Activated B cell treated with CpG ODN at 0.5 μM for 24 hours (primary cell): Measurements from ENCODE around the gene FLYWCH1. TPM values are rescaled to one million over a fixed set of nuclear protein-coding genes. Genes with fewer than 3 reads are reported as not detected.
A peak's percentile ranks its signal among the peaks of the same experiment; 100 is the strongest.

Source experiments
- ATAC-seq: fragments of 200-7000 bp; cut with Tn5 transposase; one replicate; pipeline ENCODE4 v1.10.0; 2021; ENCODE audit warnings: low read depth, mild to moderate bottlenecking, moderate library complexity
- CTCF ChIA-PET: fragments of 350-600 bp; sonication (Branson Sonifier 250); formaldehyde crosslinking; loops from one replicate; lab custom pipeline; 2021; ENCODE audit warnings: antibody characterized with exemption; lab: Charles Lee
- POLR2A ChIA-PET: fragments of 350-600 bp; sonication (Branson Sonifier 250); formaldehyde crosslinking; loops from one replicate; lab custom pipeline; 2021; ENCODE audit warnings: antibody characterized with exemption; lab: Charles Lee
- DNase-seq: peaks from one replicate; pipeline ENCODE4 v3.0.0; 2022
- H3K27ac Mint-ChIP-seq: one replicate; pipeline ENCODE4 v1.8.0; 2020; ENCODE audit warnings: mixed read lengths
- H3K27me3 Mint-ChIP-seq: one replicate; pipeline ENCODE4 v1.8.0; 2021; ENCODE audit warnings: mixed read lengths
- H3K36me3 Mint-ChIP-seq: one replicate; pipeline ENCODE4 v1.8.0; 2021; ENCODE audit warnings: low read depth, mixed read lengths
- H3K4me1 Mint-ChIP-seq: one replicate; pipeline ENCODE4 v1.8.0; 2021; ENCODE audit warnings: mixed read lengths
- H3K4me3 Mint-ChIP-seq: one replicate; pipeline ENCODE4 v1.8.0; 2020; ENCODE audit warnings: mild to moderate bottlenecking, mixed read lengths
- H3K9me3 Mint-ChIP-seq: one replicate; pipeline ENCODE4 v1.8.0; 2020; ENCODE audit warnings: mixed read lengths
- CTCF ChIP-seq: fragments of 200-600 bp; IDR thresholded peaks from one replicate; pipeline ENCODE4 v1.8.0; 2022; ENCODE audit warnings: antibody characterized with exemption, mild to moderate bottlenecking
- intact Hi-C: fragments of 100-400 bp; cut with micrococcal nuclease; formaldehyde crosslinking; loops from one replicate; pipeline ENCODE4 v1.15.1; 2024
- total RNA-seq: library from RNA; stranded (reverse); gene quantifications from 2 replicates; pipeline ENCODE4 v1.2.3, GENCODE V29; 2022

Gene FLYWCH1
- total RNA-seq, 1 donor from 2014 or later: 59.9 TPM

GRCh38 chr16:2879854-2880508, 31.8 kb upstream of the FLYWCH1 start:
- Mint-ChIP-seq H3K4me3 (no peak overlapping the region), H3K36me3 (peaks cover 3% of the 10 kb centered on the region), H3K4me1 (peaks cover 12% of the 10 kb centered on the region), H3K27ac (no peak overlapping the region), H3K9me3 (no peaks in the 10 kb centered on the region), H3K27me3 (peaks cover 1% of the 10 kb centered on the region)
- ChIA-PET POLR2A (interaction anchor here (1.1 kb wide), 1 partner anchor 12 kb away, joined by 5 read pairs; no protein-coding TSS in a partner anchor), CTCF (interaction anchor here (0.8 to 1.6 kb wide), 2 partner anchors 16 to 40 kb away, joined by 3 to 4 read pairs; no protein-coding TSS in a partner anchor)
- intact Hi-C loops: no loop called here
- TF ChIP-seq CTCF: no peak
- ATAC-seq (no peak), DNase-seq (no peak)

- DNase-seq (no peak), ATAC-seq (no peak)
Measured at GRCh38 chr16:2881783-2882649, 29.7 kb upstream of the FLYWCH1 start.

GRCh38 chr16:2882650-2883457, 28.9 kb upstream of the FLYWCH1 start, which contains the start of gene FLYWCH2:
FLYWCH2 (plus strand) TSS chr16:2883215; CDS start chr16:2896450, 13,235 bp downstream.
- peak; percentile 100 for DNase-seq
- Mint-ChIP-seq H3K9me3 (no peaks in the 10 kb centered on the region), H3K27ac (peak within 1 kb of the TSS; percentile 98), H3K27me3 (peaks cover under 1% of the 10 kb centered on the region), H3K4me1 (peaks cover 18% of the 10 kb centered on the region), H3K4me3 (peak within 1 kb of the TSS; percentile 92), H3K36me3 (peaks cover 3% of the 10 kb centered on the region)
- POLR2A ChIA-PET: interaction anchor here (0.6 to 2.5 kb wide), 26 partner anchors 9 to 1176 kb away, joined by 3 to 27 read pairs (median 4); partner anchors contain the start of genes FLYWCH1, KCTD5, RPS2 and TNFRSF12A
- no peak for TF ChIP-seq CTCF
- CTCF ChIA-PET: interaction anchor here (0.6 to 2.3 kb wide), 9 partner anchors 8 to 121 kb away, joined by 3 to 12 read pairs (median 8); partner anchors contain the start of gene FLYWCH1
- peak; percentile 93 for ATAC-seq
- intact Hi-C loops: loop anchor here (1.0 to 2.0 kb wide), 5 partner anchors 8 to 106 kb away; partner anchors contain the start of gene ELOB

More at GRCh38 chr16:2881783-2882649, 29.7 kb upstream of the FLYWCH1 start:
- Mint-ChIP-seq H3K4me1 (peaks cover 18% of the 10 kb centered on the region), H3K27me3 (peaks cover 1% of the 10 kb centered on the region), H3K4me3 (peak overlapping the region; percentile 92), H3K36me3 (peaks cover 3% of the 10 kb centered on the region), H3K27ac (peak overlapping the region; percentile 98), H3K9me3 (no peaks in the 10 kb centered on the region)
- ChIA-PET CTCF (interaction anchor here (1.4 to 2.3 kb wide), 5 partner anchors 14 to 38 kb away, joined by 4 to 12 read pairs (median 11); no protein-coding TSS in a partner anchor), POLR2A (interaction anchor here (0.7 to 2.5 kb wide), 19 partner anchors 11 to 1175 kb away, joined by 3 to 27 read pairs (median 4); partner anchors contain the start of genes FLYWCH1, RPS2, TRAF7 and ZNF263)
- no peak for TF ChIP-seq CTCF
- intact Hi-C loops: loop anchor here (1.0 to 2.0 kb wide), 3 partner anchors 14 to 105 kb away; partner anchors contain the start of gene ELOB

GRCh38 chr16:2883458-2883908, 28.2 kb upstream of the FLYWCH1 start:
- ATAC-seq: no peak
- no peak for DNase-seq
- H3K9me3 Mint-ChIP-seq: no peaks in the 10 kb centered on the region
- H3K27me3 Mint-ChIP-seq: no peaks in the 10 kb centered on the region
- TF ChIP-seq CTCF: no peak
- CTCF ChIA-PET: interaction anchor here (1.0 to 2.3 kb wide), 7 partner anchors 9 to 36 kb away, joined by 3 to 12 read pairs (median 9); partner anchors contain the start of gene FLYWCH1
- H3K4me1 Mint-ChIP-seq: peaks cover 18% of the 10 kb centered on the region
- peak overlapping the region; percentile 72 for H3K27ac Mint-ChIP-seq
- peak overlapping the region; percentile 92 for H3K4me3 Mint-ChIP-seq
- H3K36me3 Mint-ChIP-seq: peaks cover 4% of the 10 kb centered on the region
- intact Hi-C loops: loop anchor here (1.0 to 2.0 kb wide), 3 partner anchors 8 to 107 kb away; partner anchors contain the start of gene ELOB
- POLR2A ChIA-PET: interaction anchor here (0.6 to 2.5 kb wide), 15 partner anchors 10 to 892 kb away, joined by 3 to 27 read pairs (median 7); partner anchors contain the start of genes FLYWCH1 and ZNF213
